HUES64 (cell line): ENCODE results near the gene LHX4.

Experiments
- H3K27ac ChIP-seq: 2 replicates; pipeline ENCODE4 v1.7.0; 2013; ENCODE audit warnings: low read depth, low read length, inconsistent platforms
- H3K27me3 ChIP-seq: 2 replicates; pipeline ENCODE4 v1.6.1; 2013; ENCODE audit warnings: mild to moderate bottlenecking, low read length; ENCODE audit not compliant: insufficient read depth
- H3K36me3 ChIP-seq: 2 replicates; pipeline ENCODE4 v1.6.1; 2013; ENCODE audit warnings: mild to moderate bottlenecking, low read length; ENCODE audit not compliant: insufficient read depth
- H3K4me1 ChIP-seq: 2 replicates; pipeline ENCODE4 v1.6.1; 2013; ENCODE audit warnings: mild to moderate bottlenecking, low read length, moderate library complexity; ENCODE audit not compliant: insufficient read depth
- H3K4me3 ChIP-seq: 2 replicates; pipeline ENCODE4 v1.5.1; 2013; ENCODE audit warnings: mild to moderate bottlenecking, low read length, moderate library complexity
- H3K9ac ChIP-seq: 2 replicates; pipeline ENCODE4 v1.6.1; 2013; ENCODE audit warnings: mild to moderate bottlenecking, low read depth, low read length
- H3K9me3 ChIP-seq: 2 replicates; pipeline ENCODE4 v1.6.1; 2013; ENCODE audit warnings: low read depth, low read length; ENCODE audit not compliant: insufficient read depth
- WGBS: fragments of 150-250, 120-280 bp; methylation state at CpG from one replicate; pipeline ENCODE4 v1.1.7; 2013; ENCODE audit warnings: missing lambda C conversion rate; 5-methylcytosine and 5-hydroxymethylcytosine counted together

LHX4 gene

DNA sequence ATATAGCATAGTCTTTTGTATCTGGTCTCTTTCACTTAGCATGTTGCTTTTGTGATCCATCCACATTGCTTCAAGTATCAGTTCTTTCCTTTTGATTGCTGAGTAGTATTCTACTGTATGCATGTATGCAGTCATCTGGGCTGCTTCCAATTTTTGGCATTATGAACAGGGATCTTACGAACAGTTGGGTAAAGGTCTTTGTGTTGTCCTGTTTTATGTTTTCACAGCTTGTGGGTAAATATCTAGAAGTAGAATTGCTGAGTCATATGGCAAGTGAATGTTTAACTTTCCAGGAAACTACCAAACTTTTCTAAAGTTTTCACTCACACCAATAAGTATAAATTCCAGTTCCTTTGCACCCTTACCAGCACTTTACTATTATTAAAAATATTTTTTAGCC lies 60.9 kb downstream of the LHX4 start:
- Histone ChIP-seq H3K27ac (no peak overlapping the region), H3K9me3 (no peaks in the 10 kb centered on the region), H3K27me3 (no peaks in the 10 kb centered on the region), H3K4me3 (no peak overlapping the region), H3K4me1 (no peaks in the 10 kb centered on the region), H3K9ac (no peak overlapping the region), H3K36me3 (peaks cover 6% of the 10 kb centered on the region)
- WGBS, result 95% methylated on average over 1 of the region's 1 CpG

DNA sequence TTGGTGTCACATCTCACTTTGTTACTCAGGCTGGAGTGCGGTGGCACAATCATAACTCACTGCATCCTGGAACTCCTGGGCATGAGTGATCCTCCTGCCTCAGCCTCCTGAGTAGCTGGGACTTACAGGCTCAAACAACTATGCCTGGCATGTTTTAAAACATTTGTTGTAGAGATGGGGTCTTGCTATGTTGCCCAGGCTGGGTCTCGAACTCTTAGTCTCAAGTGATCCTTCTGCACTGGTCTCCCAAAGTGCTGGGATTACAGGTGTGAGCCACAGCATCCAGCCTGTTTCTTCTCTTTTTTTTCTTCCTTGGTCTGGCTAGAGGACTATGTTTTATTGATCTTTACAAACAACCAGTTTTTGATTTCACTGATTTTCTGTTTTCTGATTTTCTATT lies 64.6 kb downstream of the LHX4 start:
- Histone ChIP-seq H3K4me1 (no peaks in the 10 kb centered on the region), H3K27ac (no peak overlapping the region), H3K27me3 (no peaks in the 10 kb centered on the region), H3K36me3 (no peaks in the 10 kb centered on the region), H3K9me3 (no peaks in the 10 kb centered on the region), H3K4me3 (no peak overlapping the region), H3K9ac (no peak overlapping the region)
- WGBS, result 94% methylated on average over 2 of the region's 2 CpGs

DNA sequence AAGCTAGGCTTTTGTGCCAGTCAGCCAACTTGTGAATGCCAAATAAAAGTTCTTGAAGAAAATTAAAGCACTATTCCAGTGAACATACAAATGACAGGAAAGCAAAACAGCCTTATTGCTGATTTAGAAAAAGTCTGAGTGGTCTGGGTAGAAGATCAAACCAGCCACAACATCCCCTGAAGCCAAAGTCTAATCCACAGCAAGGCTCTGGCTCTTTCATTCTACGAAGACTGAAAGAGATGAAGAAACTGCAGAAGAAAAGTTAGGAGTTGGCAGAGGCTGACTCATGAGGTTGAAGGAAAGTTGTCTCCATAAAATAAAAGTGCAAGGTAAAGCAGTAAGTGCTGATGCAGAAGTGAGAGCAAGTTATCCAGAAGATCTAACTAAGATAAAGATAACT lies 65.9 kb downstream of the LHX4 start:
- WGBS, result 97% methylated on average over 1 of the region's 1 CpG
- H3K9ac ChIP-seq, result no peak overlapping the region
- H3K4me1 ChIP-seq, result no peaks in the 10 kb centered on the region
- H3K4me3 ChIP-seq, result no peak overlapping the region
- no peaks in the 10 kb centered on the region for H3K36me3 ChIP-seq
- H3K27me3 ChIP-seq, result no peaks in the 10 kb centered on the region
- H3K27ac ChIP-seq, result no peak overlapping the region
- H3K9me3 ChIP-seq, result no peaks in the 10 kb centered on the region

DNA sequence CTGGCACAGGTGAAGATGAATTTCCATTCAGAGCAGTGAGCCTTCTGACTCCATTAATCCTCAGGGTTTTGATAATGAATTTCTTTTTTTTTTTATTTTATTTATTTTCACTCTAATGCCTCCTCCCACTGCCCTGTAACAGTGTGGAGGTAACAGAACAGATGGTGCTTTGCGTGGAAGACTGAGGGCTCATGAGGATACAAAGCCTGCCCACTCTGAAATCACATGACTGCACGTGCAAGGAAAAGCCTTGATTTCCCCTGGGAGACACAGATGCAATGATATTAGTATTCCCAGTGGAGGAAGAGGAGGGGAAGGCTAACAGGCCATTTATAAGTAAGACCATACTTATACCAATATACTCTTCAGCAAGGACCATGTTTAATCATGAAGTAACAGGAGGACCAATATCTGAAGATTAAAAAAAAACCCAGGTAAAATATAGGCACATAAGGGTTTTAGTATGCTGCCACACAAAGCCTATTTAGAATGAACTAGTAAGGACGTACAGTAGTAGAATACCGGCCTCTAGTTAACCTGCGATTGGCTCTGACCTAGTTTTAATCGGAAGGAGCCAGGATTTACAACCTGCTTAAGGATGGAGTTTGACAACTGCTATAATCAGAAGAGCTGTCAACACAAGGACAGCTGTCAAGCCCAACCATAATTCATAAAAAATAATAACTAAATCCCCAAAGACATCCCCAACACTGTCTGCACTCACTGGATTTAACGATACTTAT lies 69.6 kb downstream of the LHX4 start:
- no peaks in the 10 kb centered on the region for H3K36me3 ChIP-seq
- H3K9me3 ChIP-seq, result no peaks in the 10 kb centered on the region
- no peaks in the 10 kb centered on the region for H3K27me3 ChIP-seq
- no peak overlapping the region for H3K4me3 ChIP-seq
- WGBS, result 91% methylated on average over 6 of the region's 7 CpGs
- H3K9ac ChIP-seq, result no peak overlapping the region
- H3K27ac ChIP-seq, result no peak overlapping the region
- H3K4me1 ChIP-seq, result no peaks in the 10 kb centered on the region

DNA sequence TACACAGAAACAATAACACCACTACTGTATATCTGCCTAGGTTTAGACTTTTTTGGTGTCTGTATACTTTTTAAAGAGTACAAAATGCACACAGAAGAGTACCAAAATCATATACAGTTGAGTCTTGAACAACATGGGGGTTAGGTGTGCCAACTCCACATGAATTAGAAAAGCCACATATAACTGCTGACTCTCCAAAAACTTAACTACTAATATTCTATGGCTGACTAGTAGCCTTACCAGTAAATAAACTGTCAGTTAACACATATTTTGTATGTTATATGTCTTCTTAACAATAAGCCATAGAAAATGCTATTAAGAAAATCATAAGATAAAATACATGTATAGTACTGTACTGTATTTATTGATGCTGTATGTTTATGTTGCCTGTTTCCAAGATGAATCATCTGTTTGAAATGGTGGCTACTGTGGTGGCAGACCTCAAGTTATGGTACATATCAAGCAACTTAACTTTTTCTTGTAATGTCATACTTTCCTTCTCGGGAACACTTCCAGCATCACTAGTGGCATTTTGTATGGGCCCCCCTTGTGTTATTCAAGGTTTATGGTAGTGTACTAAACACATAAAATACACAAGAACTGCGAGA lies 71.2 kb downstream of the LHX4 start:
- no peaks in the 10 kb centered on the region for H3K27me3 ChIP-seq
- WGBS, result 84% methylated on average over 2 of the region's 2 CpGs
- no peak overlapping the region for H3K9ac ChIP-seq
- H3K27ac ChIP-seq, result no peak overlapping the region
- H3K36me3 ChIP-seq, result no peaks in the 10 kb centered on the region
- no peak overlapping the region for H3K4me3 ChIP-seq
- no peaks in the 10 kb centered on the region for H3K4me1 ChIP-seq
- H3K9me3 ChIP-seq, result peaks cover under 1% of the 10 kb centered on the region; the same call in 1 of the 2 replicates

DNA sequence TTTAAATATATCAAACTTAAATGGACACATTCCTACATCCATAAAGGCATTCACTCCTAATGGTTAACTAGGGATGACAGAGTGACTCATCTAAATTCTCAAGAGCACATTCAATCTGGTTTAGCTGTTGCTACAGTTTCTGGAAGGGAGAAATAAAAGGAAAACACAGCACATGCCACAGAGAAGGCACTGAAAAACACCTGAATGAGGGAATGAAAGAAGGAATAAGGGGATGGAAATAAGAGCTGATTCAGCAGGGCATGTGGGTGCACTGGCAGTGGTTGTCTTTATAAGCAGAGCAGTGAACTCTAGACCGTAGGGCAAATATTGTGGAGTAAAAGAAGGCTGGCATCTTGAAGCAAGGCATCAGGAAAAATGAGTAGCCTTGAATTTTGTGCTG lies 79.3 kb downstream of the LHX4 start:
- Histone ChIP-seq H3K4me3 (no peak overlapping the region), H3K9me3 (peaks cover 4% of the 10 kb centered on the region; the same call in 1 of the 2 replicates), H3K36me3 (peaks cover 4% of the 10 kb centered on the region; the same call in 1 of the 2 replicates), H3K9ac (no peak overlapping the region), H3K4me1 (0 out of 2 replicates have a peak, but pooled peaks cover 9% of the 10 kb centered on the region), H3K27me3 (no peaks in the 10 kb centered on the region), H3K27ac (no peak overlapping the region)
- 91% methylated on average over 1 of the region's 1 CpG for WGBS

DNA sequence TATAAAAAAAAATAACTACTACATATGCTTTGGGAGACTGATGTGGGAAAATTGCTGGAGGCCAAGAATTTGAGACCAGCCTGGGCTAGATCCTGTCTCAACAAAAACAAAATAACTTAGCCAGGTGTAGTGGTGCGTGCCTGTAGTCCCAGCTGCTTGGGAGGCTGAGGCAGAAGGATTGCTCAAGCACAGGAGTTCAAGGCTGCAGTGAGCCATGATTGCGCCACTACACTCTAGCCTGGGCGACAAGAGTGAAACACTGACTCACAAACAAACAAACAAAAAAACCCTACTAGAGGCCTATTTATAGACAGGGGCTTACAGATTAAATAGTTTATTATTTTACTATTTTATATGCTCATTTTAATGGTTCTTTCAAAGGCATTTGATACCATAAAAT lies 80.0 kb downstream of the LHX4 start:
- Histone ChIP-seq H3K9ac (no peak overlapping the region), H3K27me3 (no peaks in the 10 kb centered on the region), H3K27ac (no peak overlapping the region), H3K4me1 (0 out of 2 replicates have a peak, but pooled peaks cover 9% of the 10 kb centered on the region), H3K4me3 (no peak overlapping the region), H3K36me3 (peaks cover 4% of the 10 kb centered on the region; the same call in 1 of the 2 replicates), H3K9me3 (peaks cover 4% of the 10 kb centered on the region; the same call in 1 of the 2 replicates)
- 91% methylated on average over 3 of the region's 3 CpGs for WGBS

DNA sequence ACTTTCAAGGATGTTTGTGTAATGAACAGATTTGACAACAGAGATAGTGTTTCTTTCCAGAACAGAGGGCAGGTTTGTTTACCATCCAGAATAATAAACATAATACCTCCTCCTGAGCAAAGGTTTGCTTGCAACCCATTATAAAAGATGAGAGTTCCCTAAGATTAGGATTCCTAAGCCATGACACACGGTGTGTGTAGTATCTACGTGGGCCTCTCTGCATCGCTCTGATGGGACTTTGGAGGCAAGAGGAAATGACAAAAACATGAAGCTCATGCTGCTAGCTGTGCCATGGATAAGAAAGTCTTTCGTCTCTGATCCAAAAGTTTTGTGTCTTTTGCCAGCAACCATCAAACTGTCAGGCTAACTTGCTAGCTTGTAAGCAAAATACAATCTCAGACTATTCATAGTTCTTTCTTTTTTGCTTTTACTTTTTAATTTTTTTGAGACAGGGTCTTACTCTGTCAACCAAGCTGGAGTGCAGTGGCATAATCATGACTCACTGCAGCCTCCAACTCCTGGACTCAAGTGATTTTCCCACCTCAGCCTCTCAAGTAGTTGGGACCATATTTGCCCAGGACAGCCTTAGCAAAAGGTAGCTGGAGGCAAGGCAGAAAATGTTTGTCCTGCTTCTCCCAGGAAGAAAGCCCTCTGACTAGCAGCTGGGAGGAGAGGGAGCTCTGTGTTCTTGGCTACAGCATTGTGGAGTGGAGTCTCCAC lies 81.1 kb downstream of the LHX4 start:
- Histone ChIP-seq H3K36me3 (peaks cover 4% of the 10 kb centered on the region; the same call in 1 of the 2 replicates), H3K27me3 (no peaks in the 10 kb centered on the region), H3K9ac (no peak overlapping the region), H3K27ac (no peak overlapping the region), H3K4me1 (0 out of 2 replicates have a peak, but pooled peaks cover 9% of the 10 kb centered on the region), H3K4me3 (no peak overlapping the region), H3K9me3 (peaks cover 4% of the 10 kb centered on the region; the same call in 1 of the 2 replicates)
- WGBS, result 89% methylated on average over 4 of the region's 4 CpGs

DNA sequence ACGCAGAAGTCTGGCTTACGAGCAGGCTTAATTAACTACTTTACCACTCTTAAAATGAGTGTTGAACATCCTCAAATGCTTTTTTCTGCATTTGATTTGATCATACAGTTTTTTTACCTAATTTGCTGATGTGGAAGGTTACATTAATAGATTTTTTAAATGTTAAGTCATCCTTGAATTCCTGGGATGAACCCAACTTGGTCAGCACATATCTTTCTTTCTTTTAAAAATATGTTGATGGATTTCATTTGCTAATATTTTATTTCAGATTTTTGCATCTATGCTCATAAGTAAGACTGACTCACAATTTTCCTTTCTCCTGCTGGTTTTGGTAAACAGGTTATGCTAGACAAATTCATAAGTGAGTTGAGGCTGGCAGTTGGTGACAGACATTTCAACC lies 82.9 kb downstream of the LHX4 start:
- Histone ChIP-seq H3K27ac (no peak overlapping the region), H3K9me3 (no peaks in the 10 kb centered on the region), H3K9ac (no peak overlapping the region), H3K4me1 (0 out of 2 replicates have a peak, but pooled peaks cover 9% of the 10 kb centered on the region), H3K4me3 (no peak overlapping the region), H3K27me3 (no peaks in the 10 kb centered on the region), H3K36me3 (peaks cover 4% of the 10 kb centered on the region; the same call in 1 of the 2 replicates)
- 100% methylated on average over 2 of the region's 2 CpGs for WGBS

DNA sequence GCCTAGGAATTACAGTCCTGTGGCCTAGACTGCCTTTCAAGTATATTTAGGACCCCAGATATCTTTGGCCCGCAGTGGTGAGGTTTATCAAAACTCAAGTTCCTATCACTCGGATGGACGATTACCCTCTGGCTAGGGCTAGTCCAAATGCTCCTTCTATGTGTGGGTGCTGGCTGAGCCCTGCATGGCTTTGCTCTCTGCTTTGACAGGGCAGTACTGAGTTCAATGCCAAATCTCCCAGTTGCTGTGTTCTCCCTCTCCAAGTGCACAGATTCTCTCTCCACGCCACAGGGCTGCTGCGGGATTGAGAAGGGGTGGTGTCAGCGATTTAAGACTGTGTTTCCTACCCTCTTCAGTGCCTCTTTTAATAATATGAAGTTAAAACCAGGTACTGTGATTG lies 97.0 kb downstream of the LHX4 start:
- no peaks in the 10 kb centered on the region for H3K4me1 ChIP-seq
- H3K36me3 ChIP-seq, result no peaks in the 10 kb centered on the region
- no peaks in the 10 kb centered on the region for H3K27me3 ChIP-seq
- no peak overlapping the region for H3K9ac ChIP-seq
- H3K4me3 ChIP-seq, result no peak overlapping the region
- peaks cover 6% of the 10 kb centered on the region; the same call in 1 of the 2 replicates for H3K9me3 ChIP-seq
- H3K27ac ChIP-seq, result no peak overlapping the region
- 96% methylated on average over 6 of the region's 6 CpGs for WGBS
